HAP-1 (cell line): ENCODE measurements around the gene MAP9.
"Not testable (repeated sequence)": the region's sequence is repeated elsewhere in the genome, so short reads cannot be mapped to it uniquely, and the experiment has no call there.

Experiments
- DNase-seq, 2 experiments: peaks; one replicate each; pipeline ENCODE4 v3.0.0-alpha.2; 2016 to 2020; ENCODE audit warnings: low spot score in 2 of 2
- H3K27me3 ChIP-seq: fragments of 250-450 bp; sonication (Bioruptor Pico); 2 replicates; pipeline ENCODE4 v1.5.1; 2020; ENCODE audit warnings: low read depth, mild to moderate bottlenecking, moderate library complexity
- H3K36me3 ChIP-seq: fragments of 250-450 bp; sonication (Bioruptor Pico); replicated peaks from 2 replicates; pipeline ENCODE4 v1.5.1; 2020; ENCODE audit warnings: mild to moderate bottlenecking
- H3K4me1 ChIP-seq: fragments of 250-450 bp; sonication (Bioruptor Pico); 2 replicates; pipeline ENCODE4 v1.5.1; 2020; ENCODE audit warnings: mild to moderate bottlenecking
- H3K4me3 ChIP-seq: fragments of 250-450 bp; sonication (Bioruptor Pico); 2 replicates; pipeline ENCODE4 v1.5.1; 2020; ENCODE audit warnings: mild to moderate bottlenecking, moderate library complexity
- H3K9me3 ChIP-seq: fragments of 250-450 bp; sonication (Bioruptor Pico); 2 replicates; pipeline ENCODE4 v1.5.1; 2020; ENCODE audit warnings: mild to moderate bottlenecking, moderate library complexity
- in situ Hi-C: fragments of 300-500 bp; cut with MboI; formaldehyde crosslinking; loops from 3 replicates; pipeline ENCODE4 v1.14.3; 2020; ENCODE audit warnings: low sequenced_read_pairs, inconsistent platforms, mixed read lengths

MAP9 gene

DNA sequence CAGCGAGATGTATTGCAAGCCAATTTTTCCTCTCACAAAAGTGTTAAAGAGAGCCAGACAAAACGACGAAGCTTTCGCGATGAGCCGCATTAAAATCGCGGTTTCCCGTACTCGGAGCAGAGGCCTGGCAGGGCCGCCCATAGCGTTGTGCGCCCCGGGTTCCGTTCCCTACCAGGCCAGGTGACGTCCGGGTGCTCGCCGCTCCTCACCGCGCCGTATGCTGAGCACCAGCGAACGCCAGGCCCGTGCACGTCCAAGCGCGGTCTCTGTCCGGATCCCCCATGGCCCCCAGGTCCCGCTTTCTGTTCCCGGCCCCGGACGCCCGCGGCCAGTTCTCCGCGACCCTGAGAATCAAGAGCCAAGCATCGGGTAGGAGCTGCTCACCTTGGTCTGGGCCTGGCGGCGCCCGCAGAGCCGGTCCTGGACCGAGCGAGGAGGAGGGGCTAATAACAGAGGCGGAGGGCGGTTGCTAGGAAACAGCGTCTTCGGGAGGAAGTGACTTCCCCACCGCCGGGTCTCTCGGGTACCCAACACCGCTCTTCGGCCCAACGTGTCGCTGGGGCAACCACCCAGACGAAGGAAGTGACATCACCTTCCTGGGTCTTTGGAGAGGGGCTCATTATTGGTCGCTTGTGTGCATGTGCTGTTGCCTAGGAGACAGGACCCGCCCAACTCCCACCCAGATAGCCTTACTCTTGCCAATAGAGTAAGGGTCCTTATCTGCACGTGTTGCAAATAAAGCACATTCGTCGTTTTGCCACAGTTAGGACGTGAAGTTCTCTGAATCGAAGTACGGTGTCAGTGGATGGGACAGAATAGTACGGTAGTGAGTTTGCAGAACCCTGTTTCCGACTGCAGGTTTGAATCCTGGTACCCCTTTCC lies at the start of gene MAP9:
TSS of gene MAP9 (minus strand) at position 579 of the 882 bp plus-strand sequence. CDS start 1,115 bp downstream, outside the sequence.
- peak; percentile 96 to 97 for DNase-seq
- Histone ChIP-seq H3K27me3 (no peaks in the 10 kb centered on the region), H3K9me3 (no peaks in the 10 kb centered on the region), H3K4me3 (peak within 1 kb of the TSS; percentile 71), H3K36me3 (no peaks in the 10 kb centered on the region; the same call in 1 of the 2 replicates), H3K4me1 (peaks cover 12% of the 10 kb centered on the region)
- in situ Hi-C loops = no loop called here

DNA sequence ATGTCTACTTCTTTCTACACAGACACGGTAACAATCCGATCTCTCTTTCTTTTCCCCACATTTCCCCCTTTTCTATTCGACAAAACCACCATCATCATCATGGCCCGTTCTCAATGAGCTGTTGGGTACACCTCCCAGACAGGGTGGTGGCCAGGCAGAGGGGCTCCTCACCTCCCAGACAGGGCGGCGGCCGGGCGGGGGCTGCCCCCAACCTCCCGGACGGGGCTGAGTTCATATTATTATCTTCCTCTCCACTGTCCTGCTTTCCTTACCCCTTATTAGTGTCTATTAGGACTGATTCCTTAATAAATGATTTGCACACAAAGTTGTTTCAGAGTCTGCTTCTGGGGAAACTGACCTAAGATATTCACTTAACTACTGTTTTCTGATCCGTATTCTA lies 48.0 kb upstream of the MAP9 start:
- not testable (repeated sequence) for H3K36me3 ChIP-seq, H3K27me3 ChIP-seq, H3K4me1 ChIP-seq, H3K4me3 ChIP-seq, DNase-seq, H3K9me3 ChIP-seq
- in situ Hi-C loops = loop anchor here (25.0 kb wide), 2 partner anchors 363 to 513 kb away; no protein-coding TSS in a partner anchor

DNA sequence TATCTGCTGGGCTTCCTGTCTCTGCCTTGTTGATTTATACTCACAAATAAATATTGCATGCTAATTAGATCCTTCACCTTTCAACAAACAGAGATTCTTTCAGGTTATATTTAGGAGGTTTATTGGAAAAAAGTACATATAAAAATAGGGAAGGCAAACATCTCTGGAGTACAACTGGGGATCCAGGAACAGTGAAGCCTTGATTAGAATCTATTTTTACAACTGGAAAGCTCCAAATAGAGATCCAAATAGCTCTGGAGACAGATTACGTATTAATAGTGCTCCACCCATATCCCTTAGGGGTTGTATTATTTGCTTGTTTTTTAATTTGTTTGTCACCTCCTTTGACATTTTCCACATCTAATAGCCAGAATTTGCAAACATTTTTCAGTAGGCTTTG lies 46.9 kb upstream of the MAP9 start:
- H3K4me1 ChIP-seq = no peaks in the 10 kb centered on the region
- no peaks in the 10 kb centered on the region for H3K9me3 ChIP-seq
- no peaks in the 10 kb centered on the region for H3K27me3 ChIP-seq
- in situ Hi-C loops = loop anchor here (25.0 kb wide), 2 partner anchors 364 to 514 kb away; no protein-coding TSS in a partner anchor
- DNase-seq = no peak
- no peak overlapping the region for H3K4me3 ChIP-seq
- H3K36me3 ChIP-seq = no peaks in the 10 kb centered on the region

DNA sequence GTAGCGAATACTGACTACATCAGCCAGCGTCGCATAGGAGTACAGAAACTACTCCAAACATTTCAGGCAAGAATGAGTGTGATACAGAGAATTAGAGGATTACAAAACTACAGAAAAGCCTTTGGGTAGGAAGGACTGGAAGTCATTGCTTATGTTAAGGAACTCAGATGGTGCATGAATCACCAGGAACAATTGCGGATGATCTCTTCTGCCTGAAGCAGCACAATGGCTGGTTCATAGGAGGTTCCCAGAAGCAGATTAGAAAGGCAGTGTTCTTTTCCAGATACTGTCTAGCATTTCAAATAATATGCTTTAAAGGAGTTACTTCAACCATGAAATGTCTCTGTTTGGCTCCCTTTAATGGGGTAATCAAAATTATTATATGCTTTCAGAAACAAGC lies 42.5 kb upstream of the MAP9 start:
- H3K27me3 ChIP-seq = no peaks in the 10 kb centered on the region
- no peaks in the 10 kb centered on the region for H3K4me1 ChIP-seq
- no peaks in the 10 kb centered on the region for H3K9me3 ChIP-seq
- H3K36me3 ChIP-seq = no peaks in the 10 kb centered on the region
- H3K4me3 ChIP-seq = no peak overlapping the region
- in situ Hi-C loops = loop anchor here (25.0 kb wide), 2 partner anchors 368 to 518 kb away; no protein-coding TSS in a partner anchor
- DNase-seq = no peak

DNA sequence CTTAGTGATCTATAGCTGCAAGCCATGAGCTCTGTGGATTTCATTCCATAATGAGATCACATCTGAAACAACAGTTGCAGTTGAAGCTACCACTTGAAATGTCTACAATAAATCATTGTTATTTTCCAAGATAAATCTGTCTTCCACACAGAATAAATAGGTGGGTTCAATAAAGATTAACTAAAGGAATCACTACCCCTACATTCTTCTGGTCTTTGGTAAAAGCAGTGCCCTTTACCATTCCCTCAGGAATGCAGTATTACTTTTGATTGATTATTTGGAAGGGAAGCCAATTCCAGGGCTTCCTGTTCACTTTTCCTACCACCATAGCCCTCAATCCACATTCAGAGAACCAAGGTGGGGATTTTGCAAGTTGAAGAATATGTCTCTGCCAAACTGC lies 38.9 kb upstream of the MAP9 start:
- DNase-seq = no peak

DNA sequence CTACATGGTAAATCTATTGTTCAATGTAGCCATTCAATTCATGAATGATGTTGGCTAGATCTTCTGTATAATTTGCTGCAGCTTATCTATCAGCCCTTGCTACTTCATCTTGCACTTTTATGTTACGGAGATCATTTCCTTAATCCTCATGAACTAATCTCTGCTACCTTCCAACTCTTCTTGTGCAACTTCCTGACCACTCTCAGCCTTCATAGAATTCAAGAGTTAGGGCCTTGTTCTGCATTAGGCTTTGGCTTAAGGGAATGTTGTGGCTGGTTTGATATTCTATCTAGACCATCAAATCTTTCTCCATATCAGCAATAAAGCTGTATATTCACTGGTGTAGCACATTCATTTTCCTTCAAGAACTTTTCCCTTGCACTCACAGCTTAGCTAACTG lies 36.7 kb upstream of the MAP9 start:
- no peak for DNase-seq
- H3K27me3 ChIP-seq = 0 out of 2 replicates have a peak, but pooled peaks cover 3% of the 10 kb centered on the region
- in situ Hi-C loops = loop anchor here (25.0 kb wide), 2 partner anchors 374 to 524 kb away; no protein-coding TSS in a partner anchor
- no peaks in the 10 kb centered on the region for H3K4me1 ChIP-seq
- no peak overlapping the region for H3K4me3 ChIP-seq
- H3K36me3 ChIP-seq = no peaks in the 10 kb centered on the region
- no peaks in the 10 kb centered on the region for H3K9me3 ChIP-seq

More for the DNA sequence above, 38.9 kb upstream of the MAP9 start:
- no peaks in the 10 kb centered on the region for H3K4me1 ChIP-seq
- H3K36me3 ChIP-seq = no peaks in the 10 kb centered on the region
- in situ Hi-C loops = loop anchor here (25.0 kb wide), 2 partner anchors 372 to 522 kb away; no protein-coding TSS in a partner anchor
- H3K27me3 ChIP-seq = no peaks in the 10 kb centered on the region
- no peaks in the 10 kb centered on the region for H3K9me3 ChIP-seq
- H3K4me3 ChIP-seq = no peak overlapping the region

DNA sequence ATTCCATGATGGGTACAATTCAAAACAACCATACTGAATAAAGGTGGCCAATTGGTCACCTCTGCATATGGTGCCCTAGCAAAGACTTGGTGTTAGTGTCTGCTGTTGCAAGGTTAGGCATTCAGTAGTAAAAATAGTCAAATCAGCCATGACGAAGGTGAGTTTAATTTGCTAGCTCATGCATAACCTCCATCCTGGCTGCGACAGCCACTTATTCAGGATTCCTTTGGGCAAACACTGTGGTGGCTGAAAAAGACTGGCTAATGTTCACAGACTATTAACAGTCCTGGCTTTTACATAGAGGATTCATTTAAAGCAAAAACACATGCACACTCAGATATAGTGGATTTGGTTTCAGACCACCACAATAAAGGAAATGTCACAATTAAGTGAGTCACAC lies 34.8 kb upstream of the MAP9 start:
- in situ Hi-C loops = loop anchor here (25.0 kb wide), 2 partner anchors 376 to 526 kb away; no protein-coding TSS in a partner anchor
- Histone ChIP-seq H3K4me1 (no peaks in the 10 kb centered on the region), H3K9me3 (no peaks in the 10 kb centered on the region), H3K36me3 (no peaks in the 10 kb centered on the region), H3K27me3 (peaks cover 3% of the 10 kb centered on the region; the same call in 1 of the 2 replicates), H3K4me3 (no peak overlapping the region)
- no peak for DNase-seq

DNA sequence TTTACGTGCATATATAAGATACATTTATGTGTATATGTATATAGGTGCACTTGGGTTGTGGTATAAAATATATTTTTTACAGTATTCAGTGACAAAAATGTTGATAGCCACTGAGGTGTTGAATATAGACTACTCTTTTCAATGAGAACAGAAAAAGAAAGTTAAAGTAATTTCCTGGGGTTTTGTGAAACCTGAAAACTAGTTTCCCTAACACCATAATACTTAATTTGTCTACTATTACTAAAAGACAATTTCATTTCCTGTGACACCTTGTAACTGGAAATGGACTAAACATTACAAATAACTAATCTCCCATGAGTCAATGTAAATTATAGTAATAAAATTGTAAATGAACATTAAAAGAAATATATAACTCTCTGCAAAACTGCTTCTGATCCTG lies 32.0 kb upstream of the MAP9 start:
- H3K36me3 ChIP-seq = no peaks in the 10 kb centered on the region
- peaks cover 4% of the 10 kb centered on the region for H3K4me1 ChIP-seq
- no peak overlapping the region for H3K4me3 ChIP-seq
- H3K27me3 ChIP-seq = peaks cover 3% of the 10 kb centered on the region; the same call in 1 of the 2 replicates
- in situ Hi-C loops = loop anchor here (25.0 kb wide), 2 partner anchors 379 to 529 kb away; no protein-coding TSS in a partner anchor
- no peaks in the 10 kb centered on the region for H3K9me3 ChIP-seq
- DNase-seq = no peak

DNA sequence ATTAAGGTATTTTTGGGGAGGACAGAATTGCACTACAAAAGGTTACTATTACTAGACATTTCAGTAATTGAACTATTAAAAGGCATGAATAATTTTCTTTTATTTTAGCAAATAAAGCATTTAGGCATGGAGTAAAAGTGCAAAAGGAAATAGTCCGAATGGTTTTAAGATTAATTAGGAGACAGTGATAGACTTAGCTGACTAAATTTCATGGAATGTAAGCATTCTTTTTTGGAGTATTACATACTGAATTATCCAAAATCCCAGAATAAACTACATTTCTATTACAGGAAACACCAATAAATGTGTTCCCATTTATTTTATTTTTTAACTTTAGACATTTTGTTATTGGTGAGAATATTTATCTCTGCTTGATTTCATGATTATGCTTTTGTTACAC lies 30.7 kb upstream of the MAP9 start:
- no peaks in the 10 kb centered on the region for H3K36me3 ChIP-seq
- no peak for DNase-seq
- peaks cover 3% of the 10 kb centered on the region; the same call in 1 of the 2 replicates for H3K27me3 ChIP-seq
- H3K9me3 ChIP-seq = no peaks in the 10 kb centered on the region
- H3K4me1 ChIP-seq = peaks cover 8% of the 10 kb centered on the region
- in situ Hi-C loops = loop anchor here (25.0 kb wide), 2 partner anchors 380 to 530 kb away; no protein-coding TSS in a partner anchor
- no peak overlapping the region for H3K4me3 ChIP-seq

DNA sequence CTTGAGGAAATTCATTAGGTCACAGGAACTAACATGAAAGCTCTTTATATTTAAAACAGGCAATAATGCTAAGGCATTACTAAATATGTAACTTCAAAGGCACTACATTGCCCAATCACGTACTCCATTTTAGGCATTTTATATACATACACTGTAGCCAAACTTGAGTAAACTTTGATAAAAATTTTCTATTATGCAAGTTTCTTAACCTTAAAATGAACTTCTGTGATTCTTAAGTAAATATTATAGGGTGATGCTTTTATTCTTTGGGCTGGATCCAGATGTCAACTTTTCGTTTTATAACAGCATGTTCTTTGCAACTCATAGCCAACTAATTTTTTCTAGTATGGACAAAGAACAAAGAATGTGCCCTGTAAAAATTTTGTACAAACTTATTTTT lies 28.3 kb upstream of the MAP9 start:
- no peaks in the 10 kb centered on the region for H3K36me3 ChIP-seq
- H3K4me3 ChIP-seq = no peak overlapping the region
- H3K27me3 ChIP-seq = peaks cover 3% of the 10 kb centered on the region; the same call in 1 of the 2 replicates
- DNase-seq = no peak
- in situ Hi-C loops = loop anchor here (25.0 kb wide), 2 partner anchors 382 to 532 kb away; no protein-coding TSS in a partner anchor
- peaks cover 11% of the 10 kb centered on the region for H3K4me1 ChIP-seq
- H3K9me3 ChIP-seq = no peaks in the 10 kb centered on the region

DNA sequence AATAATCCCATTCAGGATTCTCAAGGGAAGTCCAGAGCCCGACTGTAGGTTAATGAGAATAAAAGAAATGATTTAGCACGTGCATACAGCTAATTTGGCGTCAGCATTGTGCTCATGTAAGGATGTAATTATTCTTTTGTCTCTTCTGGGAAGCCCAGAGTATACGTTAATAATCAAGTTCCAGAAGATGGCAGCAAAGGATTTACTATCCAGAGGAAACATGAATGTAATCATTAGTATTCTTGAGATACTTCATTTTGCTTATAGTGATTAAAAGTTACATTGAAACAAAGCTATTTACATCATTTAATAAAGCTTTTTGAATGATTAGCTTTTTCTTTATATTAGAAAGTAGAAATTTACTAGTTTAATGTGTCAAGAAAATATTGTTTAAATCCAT lies 27.1 kb upstream of the MAP9 start:
- in situ Hi-C loops = loop anchor here (25.0 kb wide), 2 partner anchors 383 to 533 kb away; no protein-coding TSS in a partner anchor
- Histone ChIP-seq H3K27me3 (peaks cover 1% of the 10 kb centered on the region; the same call in 1 of the 2 replicates), H3K9me3 (no peaks in the 10 kb centered on the region), H3K36me3 (no peaks in the 10 kb centered on the region), H3K4me3 (no peak overlapping the region), H3K4me1 (peaks cover 11% of the 10 kb centered on the region)
- peak in 1 of 2 experiments; percentile 62 for DNase-seq

DNA sequence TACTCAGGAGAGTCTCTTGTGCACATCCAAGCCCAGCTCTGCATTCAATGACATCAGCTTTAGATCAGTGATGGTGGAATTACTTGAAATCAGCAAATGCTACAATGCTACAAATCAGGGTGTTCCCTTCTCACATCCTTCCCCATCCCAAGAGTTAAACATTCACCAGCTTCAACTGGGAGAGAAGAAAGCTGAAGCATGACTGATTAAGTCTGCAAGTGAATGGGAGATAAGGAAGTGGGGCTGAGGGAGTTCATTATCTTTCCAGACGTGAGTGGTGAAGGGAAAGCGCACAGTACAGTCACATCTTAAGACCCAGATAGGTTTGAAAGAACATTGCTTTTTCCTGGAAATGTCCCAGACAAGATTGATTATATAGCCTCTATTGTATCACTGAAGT lies 26.2 kb upstream of the MAP9 start:
- H3K36me3 ChIP-seq = no peaks in the 10 kb centered on the region
- H3K27me3 ChIP-seq = no peaks in the 10 kb centered on the region; the same call in 1 of the 2 replicates
- H3K9me3 ChIP-seq = no peaks in the 10 kb centered on the region
- peaks cover 11% of the 10 kb centered on the region for H3K4me1 ChIP-seq
- no peak overlapping the region for H3K4me3 ChIP-seq
- no peak for DNase-seq
- in situ Hi-C loops = loop anchor here (25.0 kb wide), 2 partner anchors 384 to 534 kb away; no protein-coding TSS in a partner anchor

DNA sequence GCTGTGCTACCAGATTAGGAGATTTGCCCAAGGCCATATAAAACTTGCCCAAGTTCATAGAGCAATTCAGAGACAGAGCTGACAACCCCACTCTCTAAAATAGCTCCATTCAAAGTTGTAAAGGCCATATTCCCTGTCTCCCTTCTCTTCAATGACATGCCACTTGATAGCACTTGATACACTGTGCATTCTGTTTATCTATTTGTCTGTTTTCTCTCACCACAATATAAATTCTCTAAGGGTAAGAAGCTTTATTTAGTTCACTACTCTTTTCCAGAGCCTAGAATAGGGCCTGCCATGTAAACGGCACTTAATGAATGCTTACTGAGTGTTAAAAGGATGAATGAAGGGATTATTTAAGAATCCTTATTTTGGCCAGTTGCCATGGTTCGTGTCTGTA lies 24.1 kb upstream of the MAP9 start:
- DNase-seq = peak in 1 of 2 experiments; percentile 34
- H3K4me3 ChIP-seq = no peak overlapping the region
- in situ Hi-C loops = loop anchor here (25.0 kb wide), 2 partner anchors 386 to 536 kb away; no protein-coding TSS in a partner anchor
- peaks cover 11% of the 10 kb centered on the region for H3K4me1 ChIP-seq
- H3K36me3 ChIP-seq = no peaks in the 10 kb centered on the region
- H3K9me3 ChIP-seq = no peaks in the 10 kb centered on the region
- no peaks in the 10 kb centered on the region for H3K27me3 ChIP-seq
